Mammary epithelial cell (primary cell): Measurements from ENCODE around the gene KIAA1586.

ENCODE experiments used
- CTCF ChIP-seq, 2 donors: IDR thresholded peaks in 1 of 2; conservative IDR thresholded peaks in 1 of 2; 2 replicates each; pipeline ENCODE4 v1.5.1; 2011 to 2012; ENCODE audit warnings: inconsistent platforms in 2 of 2, low read length in 2 of 2, mild to moderate bottlenecking in 2 of 2, control low read depth in 1 of 2, low read depth in 1 of 2; ENCODE audit not compliant: insufficient read depth in 1 of 2; ENCODE audit errors: extremely low read depth in 1 of 2
- EZH2 ChIP-seq: IDR thresholded peaks from 2 replicates; pipeline ENCODE4 v1.6.1; 2012; ENCODE audit warnings: low read length, inconsistent platforms, borderline replicate concordance

GRCh38 chr6:57078531-57079207, 32.2 kb downstream of the KIAA1586 start:
- TF ChIP-seq EZH2 = no peak
- no peak for TF ChIP-seq CTCF (conservative IDR thresholded peaks at IDR 0.05 in 1 of 2, IDR thresholded peaks at IDR 0.05 in 1 of 2; ENCODE audit: extremely low read depth in 1 of 2, insufficient read depth in 1 of 2, low read depth in 1 of 2, low read length in 2 of 2)
